SK-N-SH (cell line): Measurements from ENCODE around the gene NR3C1. TPM values are rescaled to one million over a fixed set of nuclear protein-coding genes. Genes with fewer than 3 reads are reported as not detected.

Experiments
- CTCF ChIA-PET: fragments of 300-600, 350-600 bp; formaldehyde crosslinking; extraction: SDS; loops from one replicate; lab custom pipeline; 2021; lab: Yijun Ruan, JAX
- POLR2A ChIA-PET: fragments of 350-600 bp; sonication (Branson Sonifier 250); formaldehyde crosslinking; extraction: SDS; loops from one replicate; lab custom pipeline; 2020; ENCODE audit warnings: antibody characterized with exemption, inconsistent platforms; lab: Yijun Ruan, JAX
- DNase-seq: peaks from one replicate; pipeline ENCODE4 v3.0.0; 2012
- H2AFZ ChIP-seq: fragments of 200-600 bp; sonication (generic); 2 replicates; pipeline ENCODE4 v1.8.1; 2016; ENCODE audit warnings: antibody characterized with exemption, mild to moderate bottlenecking, low read depth
- H3F3A ChIP-seq: fragments of 200-600 bp; sonication (generic); replicated peaks from 2 replicates; pipeline ENCODE3; 2016; ENCODE audit warnings: antibody characterized with exemption, mild to moderate bottlenecking; ENCODE audit not compliant: insufficient read depth
- H3K27ac ChIP-seq, 2 experiments: fragments of 200-500 bp in 1 of 2; fragments of 200-600 bp in 1 of 2; sonication (Bioruptor generic) in 1 of 2; sonication (generic), shearing (Covaris generic) in 1 of 2; 2 replicates each; pipeline versions ENCODE4 v1.5.1 to v1.6.1; 2014 to 2016; ENCODE audit warnings: low read depth in 2 of 2, inconsistent platforms in 1 of 2, low read length in 1 of 2, mild to moderate bottlenecking in 1 of 2, mixed read lengths in 1 of 2
- H3K27me3 ChIP-seq: fragments of 200-600 bp; sonication (generic), shearing (Covaris generic); 2 replicates; pipeline ENCODE4 v1.6.1; 2016; ENCODE audit warnings: mixed run types; ENCODE audit not compliant: insufficient read depth
- H3K36me3 ChIP-seq, 2 experiments: fragments of 200-500 bp in 1 of 2; fragments of 200-600 bp in 1 of 2; sonication (Bioruptor generic) in 1 of 2; sonication (generic) in 1 of 2; replicated peaks in 1 of 2; 2 replicates each; pipeline versions ENCODE3 to v1.5.1; 2014 to 2016; ENCODE audit warnings: low read length in 1 of 2, mild to moderate bottlenecking in 1 of 2; ENCODE audit not compliant: insufficient read depth in 2 of 2, control insufficient read depth in 1 of 2
- H3K4me1 ChIP-seq, 2 experiments: fragments of 200-500 bp in 1 of 2; fragments of 200-600 bp in 1 of 2; sonication (Bioruptor generic) in 1 of 2; sonication (generic), shearing (Covaris generic) in 1 of 2; 2 replicates each; pipeline versions ENCODE4 v1.5.1 to v1.6.1; 2014 to 2016; ENCODE audit warnings: low read depth in 1 of 2, low read length in 1 of 2, mixed run types in 1 of 2; ENCODE audit not compliant: insufficient read depth in 2 of 2, control insufficient read depth in 1 of 2
- H3K4me2 ChIP-seq: fragments of 200-600 bp; sonication (generic), shearing (Covaris generic); 2 replicates; pipeline ENCODE4 v1.6.1; 2017; ENCODE audit warnings: mixed run types
- H3K4me3 ChIP-seq, 2 experiments: fragments of 200-500 bp in 1 of 2; fragments of 200-600 bp in 1 of 2; sonication (Bioruptor generic) in 1 of 2; sonication (generic), shearing (Covaris generic) in 1 of 2; 2 replicates each; pipeline versions ENCODE4 v1.5.1 to v1.8.1; 2014 to 2016; ENCODE audit warnings: low read depth in 2 of 2, inconsistent platforms in 1 of 2, low read length in 1 of 2, mild to moderate bottlenecking in 1 of 2, mixed read lengths in 1 of 2, moderate library complexity in 1 of 2
- H3K79me2 ChIP-seq: fragments of 200-600 bp; sonication (generic); 2 replicates; pipeline ENCODE4 v1.8.1; 2017; ENCODE audit warnings: mild to moderate bottlenecking; ENCODE audit not compliant: insufficient read depth
- H3K9ac ChIP-seq: fragments of 200-600 bp; sonication (generic); 2 replicates; pipeline ENCODE4 v1.6.1; 2017; ENCODE audit warnings: mixed run types
- H3K9me2 ChIP-seq: fragments of 200-600 bp; sonication (generic); 2 replicates; pipeline ENCODE4 v1.6.1; 2017; ENCODE audit warnings: mixed run types
- H3K9me3 ChIP-seq: fragments of 200-600 bp; sonication (generic); 2 replicates; pipeline ENCODE4 v1.6.1; 2017; ENCODE audit warnings: mixed run types, mild to moderate bottlenecking, moderate library complexity
- H4K20me1 ChIP-seq: fragments of 200-600 bp; sonication (generic); 2 replicates; pipeline ENCODE4 v1.6.1; 2017; ENCODE audit warnings: mild to moderate bottlenecking, mixed run types; ENCODE audit not compliant: insufficient read depth
- FOSL2 ChIP-seq: IDR thresholded peaks from 2 replicates; pipeline ENCODE4 v1.4.0; 2012; ENCODE audit warnings: low read depth, mild to moderate bottlenecking, moderate library complexity, borderline replicate concordance
- FOXJ3 ChIP-seq: sonication (generic); formaldehyde crosslinking; IDR thresholded peaks from 2 replicates; pipeline ENCODE4 v1.5.1; 2020; ENCODE audit warnings: mild to moderate bottlenecking, missing genetic modification reagents
- GABPA ChIP-seq: IDR thresholded peaks from 2 replicates; pipeline ENCODE4 v1.4.0; 2012; ENCODE audit warnings: low read depth, mild to moderate bottlenecking
- GATA2 ChIP-seq: sonication (generic); formaldehyde crosslinking; IDR thresholded peaks from 2 replicates; pipeline ENCODE4 v1.5.0; 2020; ENCODE audit warnings: mild to moderate bottlenecking, missing genetic modification reagents
- IRF3 ChIP-seq: fragments of 150-350 bp; IDR thresholded peaks from 2 replicates; pipeline ENCODE4 v1.6.1; 2016; ENCODE audit warnings: mild to moderate bottlenecking, low read depth, low read length
- JUND ChIP-seq: IDR thresholded peaks from 2 replicates; pipeline ENCODE4 v1.4.0; 2012
- SIN3A ChIP-seq: IDR thresholded peaks from 2 replicates; pipeline ENCODE4 v1.6.1; 2012; ENCODE audit warnings: low read depth, mild to moderate bottlenecking, low read length, moderate library complexity, borderline replicate concordance
- ZBTB33 ChIP-seq: IDR thresholded peaks from 2 replicates; pipeline ENCODE4 v1.4.0; 2012; ENCODE audit warnings: low read depth, borderline replicate concordance
- WGBS: methylation state at CpG from one replicate; pipeline ENCODE4 v1.1.6; 2017; ENCODE audit warnings: low lambda C conversion rate; 5-methylcytosine and 5-hydroxymethylcytosine counted together
- polyA plus RNA-seq, 3 experiments: library from polyadenylated mRNA; depleted of rRNA; stranded (reverse); fragments of >200 nt; gene quantifications; 2 replicates each; pipeline ENCODE4 v1.2.3, GENCODE V29; 2012

Gene NR3C1
- polyA plus RNA-seq, 1 of the 3 experiments (the other 2 are of a cell fraction) = 7.1 TPM

- no peak for DNase-seq
These were observed 33.4 kb upstream of the NR3C1 start for GRCh38 chr5:143436871-143437270.

GRCh38 chr5:143435210-143435657, 31.7 kb upstream of the NR3C1 start:
- WGBS = 89% methylated on average over 6 of the region's 6 CpGs
- Histone ChIP-seq H2AFZ (no peak overlapping the region), H3F3A (no peaks in the 10 kb centered on the region), H3K36me3 (no peaks in the 10 kb centered on the region), H3K27me3 (no peaks in the 10 kb centered on the region), H3K79me2 (no peaks in the 10 kb centered on the region), H3K4me2 (no peak overlapping the region), H3K9me2 (no peaks in the 10 kb centered on the region), H4K20me1 (no peaks in the 10 kb centered on the region), H3K9me3 (no peaks in the 10 kb centered on the region), H3K4me1 (peaks cover 0 to 13% of the 10 kb centered on the region in 2 experiments; a peak in 2 of 4 replicates), H3K27ac (peak overlapping the region in 1 of 2 experiments; percentile 84; a peak in 2 of 4 replicates), H3K4me3 (no peak overlapping the region), H3K9ac (no peak overlapping the region)
- no peak for TF ChIP-seq FOSL2
- TF ChIP-seq GATA2 (CRISPR knock-in tag) = 0 out of 2 replicates have a peak, but pooled peaks have one; percentile 5
- TF ChIP-seq GABPA = no peak
- TF ChIP-seq JUND = no peak
- no peak for TF ChIP-seq ZBTB33
- TF ChIP-seq SIN3A = no peak
- no peak for TF ChIP-seq IRF3
- no peak for DNase-seq
- ChIA-PET CTCF (interaction anchor here (2.6 kb wide), 1 partner anchor 31 kb away, joined by 11 read pairs; the partner anchor contains the start of gene NR3C1), POLR2A (no interaction called here)

More at GRCh38 chr5:143436871-143437270, 33.4 kb upstream of the NR3C1 start:
- Histone ChIP-seq H3K79me2 (no peaks in the 10 kb centered on the region), H3K9me2 (no peaks in the 10 kb centered on the region), H3K27ac (no peak overlapping the region), H3K4me1 (peaks cover 0 to 18% of the 10 kb centered on the region in 2 experiments; a peak in 2 of 4 replicates), H3K4me3 (no peak overlapping the region), H4K20me1 (no peaks in the 10 kb centered on the region), H3F3A (no peaks in the 10 kb centered on the region), H3K36me3 (no peaks in the 10 kb centered on the region), H3K9me3 (no peaks in the 10 kb centered on the region), H3K9ac (no peak overlapping the region), H3K27me3 (no peaks in the 10 kb centered on the region), H3K4me2 (no peak overlapping the region), H2AFZ (no peak overlapping the region)
- TF ChIP-seq FOXJ3 (CRISPR knock-in tag) (no peak), IRF3 (no peak)
- ChIA-PET CTCF (interaction anchor here (1.2 kb wide), 1 partner anchor 706 kb away, joined by 3 read pairs; no protein-coding TSS in a partner anchor), POLR2A (no interaction called here)
- WGBS = 78% methylated on average over 2 of the region's 2 CpGs
